Head of caudate nucleus (tissue), 42 donors: Measurements from ENCODE around the gene IQGAP1.

Source experiments
- DNase-seq, 42 donors: peaks; one replicate each; pipeline versions ENCODE4 v3.0.0 to v3.0.0-alpha.2; 2020 to 2021; ENCODE audit warnings: mixed read lengths in 7 of 42
- intact Hi-C: fragments of 100-400 bp; cut with DNase I; formaldehyde crosslinking; loops from one replicate; pipeline ENCODE4 v1.15.0; 2022

Gene IQGAP1

GRCh38 chr15:90547540-90547939, 159.5 kb downstream of the IQGAP1 start:
- DNase-seq: peak in 1 of 42 donors; percentile 24

GRCh38 chr15:90550919-90551318, 162.9 kb downstream of the IQGAP1 start:
- intact Hi-C loops: loop anchor here (5.0 kb wide), 1 partner anchor 46 kb away; no protein-coding TSS in a partner anchor
- no peak for DNase-seq

More at GRCh38 chr15:90547540-90547939, 159.5 kb downstream of the IQGAP1 start:
- intact Hi-C loops: no loop called here
